ENCODE data around the gene METTL8.

The METTL8 gene

DNA sequence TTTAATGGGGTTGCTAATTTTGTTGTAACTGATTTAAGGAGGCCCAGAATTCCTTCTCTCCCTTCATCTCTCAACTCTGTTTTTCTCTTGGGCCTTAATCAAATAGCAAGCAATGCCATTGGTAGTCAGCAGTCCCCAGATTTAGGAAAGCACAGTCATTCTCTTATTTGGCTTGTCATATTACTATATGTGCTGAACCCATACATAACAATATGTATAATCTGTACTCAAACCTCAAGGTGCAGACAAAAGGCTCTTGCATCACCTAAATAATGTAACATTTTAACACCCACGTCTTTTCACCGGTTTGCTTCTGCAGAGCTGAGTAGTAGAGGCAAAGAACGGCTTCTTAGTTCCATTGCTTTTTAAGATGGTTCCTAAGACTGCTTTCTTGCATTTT is 33.4 kb downstream of the METTL8 start:
- FAIRE-seq: no peak
- TF ChIP-seq, protein P1, sequence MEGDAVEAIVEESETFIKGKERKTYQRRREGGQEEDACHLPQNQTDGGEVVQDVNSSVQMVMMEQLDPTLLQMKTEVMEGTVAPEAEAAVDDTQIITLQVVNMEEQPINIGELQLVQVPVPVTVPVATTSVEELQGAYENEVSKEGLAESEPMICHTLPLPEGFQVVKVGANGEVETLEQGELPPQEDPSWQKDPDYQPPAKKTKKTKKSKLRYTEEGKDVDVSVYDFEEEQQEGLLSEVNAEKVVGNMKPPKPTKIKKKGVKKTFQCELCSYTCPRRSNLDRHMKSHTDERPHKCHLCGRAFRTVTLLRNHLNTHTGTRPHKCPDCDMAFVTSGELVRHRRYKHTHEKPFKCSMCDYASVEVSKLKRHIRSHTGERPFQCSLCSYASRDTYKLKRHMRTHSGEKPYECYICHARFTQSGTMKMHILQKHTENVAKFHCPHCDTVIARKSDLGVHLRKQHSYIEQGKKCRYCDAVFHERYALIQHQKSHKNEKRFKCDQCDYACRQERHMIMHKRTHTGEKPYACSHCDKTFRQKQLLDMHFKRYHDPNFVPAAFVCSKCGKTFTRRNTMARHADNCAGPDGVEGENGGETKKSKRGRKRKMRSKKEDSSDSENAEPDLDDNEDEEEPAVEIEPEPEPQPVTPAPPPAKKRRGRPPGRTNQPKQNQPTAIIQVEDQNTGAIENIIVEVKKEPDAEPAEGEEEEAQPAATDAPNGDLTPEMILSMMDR (IDR thresholded peaks at IDR 0.05; ENCODE audit: insufficient read depth, missing control alignments): no peak
- no peak for DNase-seq (ENCODE audit: insufficient read length, low spot score)

DNA sequence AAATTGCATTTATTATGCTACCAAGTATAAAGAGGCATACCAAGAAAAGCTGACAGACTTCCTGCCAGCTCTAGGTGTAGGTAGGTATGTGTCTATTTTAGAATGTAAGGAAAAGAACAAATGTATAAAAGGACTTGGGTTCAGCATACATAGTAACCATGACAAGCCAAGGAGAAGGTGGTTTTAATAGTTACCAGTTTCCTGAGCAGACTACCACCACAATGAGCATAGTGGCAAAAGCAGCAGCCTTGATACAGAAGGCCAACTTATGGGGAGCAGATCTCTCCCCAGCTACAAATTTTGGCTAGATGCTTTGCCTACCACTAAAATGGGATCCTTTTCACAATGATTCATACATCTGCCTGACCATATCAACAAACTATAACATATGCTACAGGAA is 34.5 kb downstream of the METTL8 start:
- DNase-seq (ENCODE audit: insufficient read length, low spot score): no peak
- TF ChIP-seq, protein P1 (IDR thresholded peaks at IDR 0.05; ENCODE audit: insufficient read depth, missing control alignments): no peak

DNA sequence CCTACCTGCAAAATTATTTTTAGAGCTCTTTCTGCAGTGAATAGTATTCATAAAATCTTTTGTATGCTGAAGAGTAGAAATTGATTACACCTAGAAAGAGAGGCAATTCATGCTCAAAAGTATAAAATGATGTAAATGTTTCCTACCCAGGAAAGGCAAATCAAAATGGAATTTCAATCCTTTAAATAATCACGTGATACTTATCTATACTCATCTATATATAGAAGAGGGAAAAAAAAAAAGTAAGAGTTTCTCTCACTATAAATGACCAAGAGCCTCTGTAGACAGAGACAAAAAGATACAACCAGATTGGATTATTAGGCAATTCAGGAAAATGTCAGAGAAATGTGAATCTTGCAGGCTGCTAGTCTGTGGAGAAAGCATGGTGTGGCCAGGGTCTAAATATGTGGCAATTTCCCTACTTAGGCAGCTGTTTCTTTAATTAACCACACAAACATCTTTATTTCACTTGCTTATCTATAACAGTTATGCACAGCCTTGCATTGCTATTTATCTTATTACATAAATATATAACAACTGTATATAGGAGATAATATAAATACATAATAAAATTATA is 39.5 kb downstream of the METTL8 start:
- TF ChIP-seq, protein P1 (IDR thresholded peaks at IDR 0.05; ENCODE audit: insufficient read depth, missing control alignments): no peak

More for the DNA sequence above, 34.5 kb downstream of the METTL8 start:
- peak; percentile 56 for FAIRE-seq

DNA sequence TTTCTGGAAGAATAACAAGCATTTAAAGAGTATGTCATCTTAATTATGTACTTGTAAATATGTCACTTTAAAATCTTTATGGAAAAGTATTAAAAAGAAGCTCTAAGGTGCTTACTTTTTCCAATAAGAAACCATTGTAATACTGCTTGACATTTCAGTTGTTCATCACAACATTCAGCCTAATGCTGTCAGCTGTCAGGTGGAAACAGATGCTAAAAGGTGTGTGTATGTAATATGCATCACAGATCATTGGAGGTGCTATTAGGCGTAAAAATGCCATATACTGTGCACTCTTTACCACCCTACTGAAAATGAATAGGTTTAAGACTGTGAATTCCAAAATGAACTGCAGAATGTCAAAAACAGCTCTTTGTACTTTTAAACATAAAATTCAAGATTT is 40.3 kb downstream of the METTL8 start:
- TF ChIP-seq, protein P1 (IDR thresholded peaks at IDR 0.05; ENCODE audit: insufficient read depth, missing control alignments): no peak
- FAIRE-seq (no peak), DNase-seq (ENCODE audit: insufficient read length, low spot score) (no peak)

More for the DNA sequence above, 39.5 kb downstream of the METTL8 start:
- DNase-seq (ENCODE audit: insufficient read length, low spot score): no peak
- no peak for FAIRE-seq

DNA sequence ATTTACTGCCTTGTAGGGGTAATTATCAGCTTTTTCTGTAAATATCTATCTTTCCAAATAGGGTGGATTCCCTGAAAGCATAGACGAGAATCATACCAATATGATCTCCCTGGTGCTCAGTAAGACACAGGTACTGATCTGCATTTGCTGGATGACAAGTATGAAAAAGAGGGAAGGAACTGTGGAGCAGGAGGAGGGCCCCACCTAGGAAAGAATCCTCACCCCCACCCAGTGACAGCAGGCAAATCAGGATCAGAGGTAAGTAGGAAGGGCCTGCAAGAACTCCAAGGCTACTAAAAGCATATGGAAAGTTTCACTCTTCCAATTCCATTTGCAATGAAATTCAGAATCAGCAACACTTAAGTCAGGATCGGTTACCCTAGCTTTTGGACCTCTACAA is 42.3 kb downstream of the METTL8 start:
- TF ChIP-seq, protein P1 (IDR thresholded peaks at IDR 0.05; ENCODE audit: insufficient read depth, missing control alignments): no peak
- FAIRE-seq: no peak
- DNase-seq (ENCODE audit: insufficient read length, low spot score): no peak

DNA sequence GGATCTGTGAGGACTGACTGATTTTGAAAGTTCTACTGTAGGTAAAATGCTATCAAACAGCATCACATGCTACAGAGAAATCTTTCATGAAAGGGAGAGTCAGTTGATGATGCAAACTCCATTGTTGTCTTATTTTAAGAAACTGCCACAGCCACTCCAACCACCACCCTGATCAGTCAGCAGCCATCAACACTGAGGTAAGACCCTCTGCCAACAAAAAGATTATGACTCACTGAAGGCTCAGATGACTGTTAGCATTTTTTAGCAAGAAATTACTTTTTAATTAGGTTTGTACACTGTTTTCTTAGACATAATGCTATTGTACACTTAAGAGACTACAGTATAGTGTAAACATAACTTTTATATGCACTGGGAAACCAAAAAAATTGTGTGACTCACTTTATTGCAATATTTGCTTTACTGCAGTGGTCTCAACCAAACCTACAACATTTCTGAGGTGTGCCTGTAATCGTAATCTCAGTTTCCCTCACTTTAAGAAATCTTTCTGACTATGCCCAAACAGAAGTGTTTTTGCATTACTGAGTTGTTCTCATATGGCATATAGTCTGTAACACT is 42.8 kb downstream of the METTL8 start:
- FAIRE-seq (no peak), DNase-seq (ENCODE audit: insufficient read length, low spot score) (no peak)
- TF ChIP-seq, protein P1 (IDR thresholded peaks at IDR 0.05; ENCODE audit: insufficient read depth, missing control alignments): no peak

DNA sequence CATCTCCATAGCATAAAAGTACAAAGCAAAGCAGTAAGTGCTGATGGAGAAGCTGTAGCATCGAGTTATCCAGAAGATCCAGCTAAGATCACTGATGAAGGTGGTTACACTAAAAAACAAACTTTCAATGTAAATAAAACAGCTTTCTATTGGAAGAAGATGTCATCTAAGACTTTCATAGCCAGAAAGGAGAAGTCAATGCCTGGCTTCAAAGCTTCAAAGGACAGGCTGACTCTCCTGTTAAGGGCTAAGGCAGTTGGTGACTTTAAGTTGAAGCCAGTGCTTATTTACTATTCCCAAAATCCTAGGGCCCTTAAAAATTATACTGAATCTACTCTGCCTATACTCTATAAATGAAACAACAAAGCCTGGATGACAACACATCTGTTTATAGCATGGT is 44.0 kb downstream of the METTL8 start:
- TF ChIP-seq, protein P1 (IDR thresholded peaks at IDR 0.05; ENCODE audit: insufficient read depth, missing control alignments): no peak
- DNase-seq (ENCODE audit: insufficient read length, low spot score) (no peak), FAIRE-seq (no peak)
